Effector memory CD8-positive, alpha-beta T cell (primary cell): ENCODE data around the gene RRBP1.
"Not testable (repeated sequence)": the region's sequence is repeated elsewhere in the genome, so short reads cannot be mapped to it uniquely, and the experiment has no call there.

Source experiments
- ATAC-seq: fragments of 150-1000 bp; cut with Tn5 transposase; replicated peaks from 2 replicates; pipeline ENCODE4 v1.10.0; 2021; ENCODE audit warnings: mild to moderate bottlenecking, moderate library complexity
- DNase-seq, 3 experiments: peaks; one replicate each; pipeline ENCODE4 v3.0.0; 2021
- H3K27ac Mint-ChIP-seq, 2 donors: one replicate each; pipeline ENCODE4 v1.8.0; 2022; ENCODE audit warnings: mild to moderate bottlenecking in 2 of 2, mixed read lengths in 2 of 2, moderate library complexity in 2 of 2
- H3K27me3 Mint-ChIP-seq, 2 donors: one replicate each; pipeline ENCODE4 v1.8.0; 2022; ENCODE audit warnings: mixed read lengths in 2 of 2
- H3K36me3 Mint-ChIP-seq: one replicate; pipeline ENCODE4 v1.8.0; 2022; ENCODE audit warnings: mild to moderate bottlenecking, moderate library complexity, mixed read lengths; ENCODE audit not compliant: insufficient read depth
- H3K4me1 Mint-ChIP-seq, 2 donors: one replicate each; pipeline ENCODE4 v1.8.0; 2022; ENCODE audit warnings: low read depth in 2 of 2, mixed read lengths in 2 of 2
- H3K4me3 Mint-ChIP-seq, 2 donors: one replicate each; pipeline ENCODE4 v1.8.0; 2022; ENCODE audit warnings: mild to moderate bottlenecking in 2 of 2, mixed read lengths in 2 of 2, moderate library complexity in 2 of 2
- H3K9me3 Mint-ChIP-seq, 2 donors: one replicate each; pipeline ENCODE4 v1.8.0; 2022; ENCODE audit warnings: mixed read lengths in 2 of 2

Gene RRBP1

GRCh38 chr20:17660667-17661066 is 21.4 kb downstream of the RRBP1 start:
- Mint-ChIP-seq H3K27ac (peak overlapping the region in 1 of 2 donors; percentile 11), H3K27me3 (no peaks in the 10 kb centered on the region), H3K4me3 (no peak overlapping the region), H3K9me3 (no peaks in the 10 kb centered on the region), H3K4me1 (peaks cover 26 to 46% of the 10 kb centered on the region in 2 donors), H3K36me3 (peaks cover 22% of the 10 kb centered on the region)
- no peak for ATAC-seq
- no peak for DNase-seq

GRCh38 chr20:17659801-17660200 is 22.2 kb downstream of the RRBP1 start:
- H3K4me1 Mint-ChIP-seq, result peaks cover 21 to 45% of the 10 kb centered on the region in 2 donors
- H3K27ac Mint-ChIP-seq, result peak overlapping the region in 1 of 2 donors; percentile 11
- no peaks in the 10 kb centered on the region for H3K27me3 Mint-ChIP-seq
- no peak overlapping the region for H3K4me3 Mint-ChIP-seq
- ATAC-seq (no peak), DNase-seq (no peak)
- no peaks in the 10 kb centered on the region for H3K9me3 Mint-ChIP-seq
- H3K36me3 Mint-ChIP-seq, result peaks cover 22% of the 10 kb centered on the region

GRCh38 chr20:17659344-17659743 is 22.7 kb downstream of the RRBP1 start:
- DNase-seq, H3K4me3 Mint-ChIP-seq: not testable (repeated sequence)
- peaks cover 19% of the 10 kb centered on the region for H3K36me3 Mint-ChIP-seq

GRCh38 chr20:17658648-17658993 is 23.4 kb downstream of the RRBP1 start:
- no peaks in the 10 kb centered on the region for H3K27me3 Mint-ChIP-seq
- no peak for DNase-seq
- H3K4me1 Mint-ChIP-seq, result peaks cover 14 to 36% of the 10 kb centered on the region in 2 donors
- H3K4me3 Mint-ChIP-seq, result no peak overlapping the region
- H3K36me3 Mint-ChIP-seq, result peaks cover 14% of the 10 kb centered on the region
- no peak overlapping the region for H3K27ac Mint-ChIP-seq
- no peaks in the 10 kb centered on the region for H3K9me3 Mint-ChIP-seq
- ATAC-seq, result no peak

More at GRCh38 chr20:17659344-17659743, 22.7 kb downstream of the RRBP1 start:
- H3K9me3 Mint-ChIP-seq, H3K27me3 Mint-ChIP-seq, H3K27ac Mint-ChIP-seq, ATAC-seq: not testable (repeated sequence)
- peaks cover 21 to 44% of the 10 kb centered on the region in 2 donors for H3K4me1 Mint-ChIP-seq

- H3K4me3 Mint-ChIP-seq, result no peak overlapping the region
- ATAC-seq (no peak), DNase-seq (no peak)
- no peak overlapping the region for H3K27ac Mint-ChIP-seq
- H3K4me1 Mint-ChIP-seq, result peaks cover 14 to 31% of the 10 kb centered on the region in 2 donors
- no peaks in the 10 kb centered on the region for H3K9me3 Mint-ChIP-seq
- peaks cover 14% of the 10 kb centered on the region for H3K36me3 Mint-ChIP-seq
- H3K27me3 Mint-ChIP-seq, result no peaks in the 10 kb centered on the region
Measured at GRCh38 chr20:17657898-17658647, 24.0 kb downstream of the RRBP1 start.

- ATAC-seq, result no peak
- H3K36me3 Mint-ChIP-seq, result peaks cover 14% of the 10 kb centered on the region
- no peaks in the 10 kb centered on the region for H3K9me3 Mint-ChIP-seq
- H3K27ac Mint-ChIP-seq, result no peak overlapping the region
- no peak overlapping the region for H3K4me3 Mint-ChIP-seq
- peaks cover 12 to 26% of the 10 kb centered on the region in 2 donors for H3K4me1 Mint-ChIP-seq
- no peak for DNase-seq
- no peaks in the 10 kb centered on the region for H3K27me3 Mint-ChIP-seq
Measured at GRCh38 chr20:17657079-17657825, 24.8 kb downstream of the RRBP1 start.

GRCh38 chr20:17655865-17656479 is 26.1 kb downstream of the RRBP1 start:
- no peak overlapping the region for H3K4me3 Mint-ChIP-seq
- H3K27me3 Mint-ChIP-seq, result no peaks in the 10 kb centered on the region
- ATAC-seq (no peak), DNase-seq (no peak)
- H3K9me3 Mint-ChIP-seq, result no peaks in the 10 kb centered on the region
- H3K27ac Mint-ChIP-seq, result no peak overlapping the region
- peaks cover 14% of the 10 kb centered on the region for H3K36me3 Mint-ChIP-seq
- peaks cover 6 to 16% of the 10 kb centered on the region in 2 donors for H3K4me1 Mint-ChIP-seq

- peaks cover 14% of the 10 kb centered on the region for H3K36me3 Mint-ChIP-seq
- DNase-seq (no peak), ATAC-seq (no peak)
- peaks cover 4 to 15% of the 10 kb centered on the region in 2 donors for H3K4me1 Mint-ChIP-seq
- peak overlapping the region in 1 of 2 donors; percentile 19 for H3K27ac Mint-ChIP-seq
- no peaks in the 10 kb centered on the region for H3K27me3 Mint-ChIP-seq
- no peak overlapping the region for H3K4me3 Mint-ChIP-seq
- H3K9me3 Mint-ChIP-seq, result no peaks in the 10 kb centered on the region
Measured at GRCh38 chr20:17655286-17655651, 26.8 kb downstream of the RRBP1 start.

- peaks cover 4 to 10% of the 10 kb centered on the region in 2 donors for H3K4me1 Mint-ChIP-seq
Measured at GRCh38 chr20:17654649-17655285, 27.3 kb downstream of the RRBP1 start.

GRCh38 chr20:17653835-17654648 is 28.0 kb downstream of the RRBP1 start:
- H3K27ac Mint-ChIP-seq, result no peak overlapping the region
- no peak for ATAC-seq

More at GRCh38 chr20:17654649-17655285, 27.3 kb downstream of the RRBP1 start:
- no peaks in the 10 kb centered on the region for H3K27me3 Mint-ChIP-seq
- no peak for ATAC-seq
- H3K9me3 Mint-ChIP-seq, result no peaks in the 10 kb centered on the region
- peaks cover 9% of the 10 kb centered on the region for H3K36me3 Mint-ChIP-seq
- no peak for DNase-seq
- H3K4me3 Mint-ChIP-seq, result no peak overlapping the region
- H3K27ac Mint-ChIP-seq, result peak overlapping the region in 1 of 2 donors; percentile 19

GRCh38 chr20:17652411-17652810 is 29.6 kb downstream of the RRBP1 start:
- Mint-ChIP-seq H3K4me3 (no peak overlapping the region), H3K36me3 (peaks cover 2% of the 10 kb centered on the region)

More at GRCh38 chr20:17653835-17654648, 28.0 kb downstream of the RRBP1 start:
- Mint-ChIP-seq H3K27me3 (no peaks in the 10 kb centered on the region), H3K4me1 (peaks cover 4 to 9% of the 10 kb centered on the region in 2 donors), H3K36me3 (peaks cover 4% of the 10 kb centered on the region), H3K4me3 (no peak overlapping the region), H3K9me3 (no peaks in the 10 kb centered on the region)
- DNase-seq, result no peak

GRCh38 chr20:17651760-17652388 is 30.2 kb downstream of the RRBP1 start:
- no peak for DNase-seq
- H3K4me3 Mint-ChIP-seq, result no peak overlapping the region
- H3K27ac Mint-ChIP-seq, result no peak overlapping the region
- no peak for ATAC-seq
- no peaks in the 10 kb centered on the region for H3K27me3 Mint-ChIP-seq
- peaks cover 4 to 5% of the 10 kb centered on the region in 2 donors for H3K4me1 Mint-ChIP-seq
- H3K36me3 Mint-ChIP-seq, result no peaks in the 10 kb centered on the region
- no peaks in the 10 kb centered on the region for H3K9me3 Mint-ChIP-seq

More at GRCh38 chr20:17652411-17652810, 29.6 kb downstream of the RRBP1 start:
- no peaks in the 10 kb centered on the region for H3K9me3 Mint-ChIP-seq
- H3K27me3 Mint-ChIP-seq, result no peaks in the 10 kb centered on the region
- ATAC-seq (no peak), DNase-seq (no peak)
- H3K27ac Mint-ChIP-seq, result no peak overlapping the region
- peaks cover 2 to 5% of the 10 kb centered on the region in 2 donors for H3K4me1 Mint-ChIP-seq
